Measurements from ENCODE around the gene WDR44. TPM values are rescaled to one million over a fixed set of nuclear protein-coding genes. Genes with fewer than 3 reads are reported as not detected.
A peak's percentile ranks its signal among the peaks of the same experiment; 100 is the strongest.

WDR44 gene
- total RNA-seq, 4 donors from 2014 or later: 16.2 to 24.5 (median 19.2) TPM

DNA sequence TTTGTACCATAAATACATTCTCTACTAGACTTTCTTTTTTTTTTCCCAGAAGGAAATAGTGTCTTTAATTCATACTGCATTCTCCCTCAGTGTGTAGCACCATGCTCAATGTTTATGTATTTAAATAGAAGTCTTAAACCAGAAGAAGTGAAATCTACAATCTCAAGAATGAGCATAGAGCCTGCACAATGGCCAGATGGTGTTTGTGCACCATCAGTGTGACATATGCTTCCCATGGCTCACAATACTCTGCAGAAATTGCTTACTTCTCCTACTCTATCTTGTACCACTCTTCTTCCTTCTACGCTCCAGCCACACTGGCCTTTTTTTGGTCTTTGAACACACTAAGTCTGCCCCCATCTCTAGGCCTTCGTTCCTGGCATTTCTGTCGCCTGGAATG is 147.1 kb downstream of the WDR44 start:
- Histone ChIP-seq H3K27ac (no peak overlapping the region), H3K27me3 (no peaks in the 10 kb centered on the region), H3K9me3 (no peaks in the 10 kb centered on the region), H3K36me3 (no peaks in the 10 kb centered on the region), H3K4me3 (no peak overlapping the region), H3K4me1 (peaks cover 0 to 4% (median 0%) of the 10 kb centered on the region in 4 donors)
- WGBS, 2 donors: 77 to 88% methylated on average over 3 of the region's 3 CpGs
- DNase-seq (ENCODE audit: low spot score in 2 of 2): no peak
- TF ChIP-seq, protein P1, sequence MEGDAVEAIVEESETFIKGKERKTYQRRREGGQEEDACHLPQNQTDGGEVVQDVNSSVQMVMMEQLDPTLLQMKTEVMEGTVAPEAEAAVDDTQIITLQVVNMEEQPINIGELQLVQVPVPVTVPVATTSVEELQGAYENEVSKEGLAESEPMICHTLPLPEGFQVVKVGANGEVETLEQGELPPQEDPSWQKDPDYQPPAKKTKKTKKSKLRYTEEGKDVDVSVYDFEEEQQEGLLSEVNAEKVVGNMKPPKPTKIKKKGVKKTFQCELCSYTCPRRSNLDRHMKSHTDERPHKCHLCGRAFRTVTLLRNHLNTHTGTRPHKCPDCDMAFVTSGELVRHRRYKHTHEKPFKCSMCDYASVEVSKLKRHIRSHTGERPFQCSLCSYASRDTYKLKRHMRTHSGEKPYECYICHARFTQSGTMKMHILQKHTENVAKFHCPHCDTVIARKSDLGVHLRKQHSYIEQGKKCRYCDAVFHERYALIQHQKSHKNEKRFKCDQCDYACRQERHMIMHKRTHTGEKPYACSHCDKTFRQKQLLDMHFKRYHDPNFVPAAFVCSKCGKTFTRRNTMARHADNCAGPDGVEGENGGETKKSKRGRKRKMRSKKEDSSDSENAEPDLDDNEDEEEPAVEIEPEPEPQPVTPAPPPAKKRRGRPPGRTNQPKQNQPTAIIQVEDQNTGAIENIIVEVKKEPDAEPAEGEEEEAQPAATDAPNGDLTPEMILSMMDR (IDR thresholded peaks at IDR 0.05): no peak

DNA sequence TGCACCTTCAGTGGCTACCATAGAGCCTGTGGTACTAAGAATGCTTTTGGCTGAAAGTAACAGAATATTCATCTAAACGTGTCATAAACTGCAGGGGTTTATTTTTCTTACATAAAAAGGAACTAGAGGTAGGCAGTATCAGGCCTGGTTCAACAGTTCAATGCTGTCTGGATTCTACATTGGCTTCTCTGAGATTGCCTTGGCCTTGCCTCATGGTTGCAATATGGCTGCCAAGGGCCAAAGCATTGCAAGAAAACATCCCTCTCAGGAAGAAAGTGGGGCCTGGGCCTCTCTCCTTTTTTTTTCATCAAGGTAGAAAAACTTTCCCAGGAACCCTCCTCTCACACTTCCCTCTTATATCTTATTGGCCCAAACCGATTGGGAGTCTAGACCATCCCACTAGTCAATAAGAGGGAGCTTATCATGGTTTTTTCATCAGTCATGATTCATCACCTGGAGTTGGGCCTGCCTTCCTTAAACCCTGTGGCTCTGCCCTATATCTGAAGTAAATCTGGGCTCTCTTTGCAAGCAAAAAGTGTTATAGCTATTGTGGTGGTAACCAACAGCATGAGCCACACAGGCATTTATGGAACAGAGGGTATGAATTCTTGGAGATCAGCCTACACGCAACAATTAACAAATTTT is 147.9 kb downstream of the WDR44 start:
- Histone ChIP-seq H3K36me3 (no peaks in the 10 kb centered on the region), H3K4me1 (peaks cover 0 to 6% (median 0%) of the 10 kb centered on the region in 4 donors), H3K27ac (peak overlapping the region in 1 of 4 donors; percentile 89), H3K27me3 (no peaks in the 10 kb centered on the region), H3K9me3 (no peaks in the 10 kb centered on the region), H3K4me3 (no peak overlapping the region)
- TF ChIP-seq, protein P1 (IDR thresholded peaks at IDR 0.05): no peak
- TF ChIP-seq EP300 (IDR thresholded peaks at IDR 0.05) (no peak), POLR2A (IDR thresholded peaks at IDR 0.05) (no peak)
- DNase-seq (ENCODE audit: low spot score in 2 of 2): no peak
- 70 to 94% methylated on average over 3 of the region's 3 CpGs for WGBS, 2 donors

DNA sequence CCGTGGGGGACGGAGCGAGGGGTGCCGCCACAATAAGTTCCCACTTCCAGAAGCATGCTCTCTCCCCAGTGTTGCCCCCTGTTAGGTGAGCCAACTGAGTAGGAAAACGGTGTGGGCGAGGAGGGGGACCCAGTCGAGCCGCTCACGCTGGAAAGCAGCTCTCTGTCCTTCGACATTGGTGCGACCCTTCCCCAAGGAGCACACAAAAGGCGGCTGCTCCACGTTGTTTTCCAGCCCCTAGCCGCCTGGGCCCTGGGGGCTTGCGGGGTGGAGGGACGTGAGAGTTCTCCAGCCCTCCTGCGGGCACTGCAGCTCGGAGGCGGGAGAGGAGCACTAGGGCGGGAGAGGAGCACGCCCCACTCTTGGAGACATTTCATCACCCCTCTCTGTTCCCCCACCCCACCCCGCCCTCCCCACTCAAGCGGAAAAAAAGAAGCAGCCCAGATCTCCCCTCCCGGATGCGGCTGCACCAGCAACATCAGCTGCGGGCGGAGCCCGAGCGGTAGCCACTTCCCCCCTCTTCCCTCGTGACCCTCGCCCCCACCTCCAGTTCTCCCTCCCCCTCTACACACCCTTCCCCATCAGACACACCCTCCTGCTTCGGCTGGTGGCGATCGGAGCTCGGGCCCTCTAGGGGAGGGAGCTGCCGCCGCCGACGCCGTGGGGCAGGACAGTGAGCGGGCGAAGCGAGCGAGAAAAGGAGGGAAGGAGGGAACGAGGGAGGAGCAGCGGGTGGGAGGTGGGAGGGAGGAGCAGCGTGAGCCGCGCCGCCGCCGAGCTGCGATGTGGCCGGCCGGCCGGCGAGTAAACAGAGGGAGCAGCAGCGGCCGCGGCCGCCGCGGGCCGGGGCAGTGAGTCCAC is 149.4 kb downstream of the WDR44 start, which contains the start of gene DOCK11:
Gene DOCK11 (plus strand): TSS at position 755 of the 861 bp plus-strand sequence. CDS start 157 bp downstream, outside the sequence.
- no peaks in the 10 kb centered on the region for H3K9me3 ChIP-seq
- peak; percentile 50 to 57 for DNase-seq (ENCODE audit: low spot score in 2 of 2)
- 10 to 42% methylated on average over 19 to 58 of the region's 64 CpGs for WGBS, 2 donors
- no peaks in the 10 kb centered on the region for H3K36me3 ChIP-seq
- peaks cover 0 to 6% (median 0%) of the 10 kb centered on the region in 4 donors for H3K4me1 ChIP-seq
- H3K27ac ChIP-seq: peak within 1 kb of the TSS; percentile 79 to 89 (median 83)
- TF ChIP-seq EP300 (IDR thresholded peaks at IDR 0.05): peak in 1 of 2 donors; percentile 79
- peak in 1 of 2 donors; percentile 60 for TF ChIP-seq POLR2A (IDR thresholded peaks at IDR 0.05)
- TF ChIP-seq, protein P1 (IDR thresholded peaks at IDR 0.05): peak in 1 of 5 experiments; percentile 34
- peaks cover 0 to 6% of the 10 kb centered on the region in 2 donors for H3K27me3 ChIP-seq
- H3K4me3 ChIP-seq: peak within 1 kb of the TSS; percentile 42 to 88 (median 64)

DNA sequence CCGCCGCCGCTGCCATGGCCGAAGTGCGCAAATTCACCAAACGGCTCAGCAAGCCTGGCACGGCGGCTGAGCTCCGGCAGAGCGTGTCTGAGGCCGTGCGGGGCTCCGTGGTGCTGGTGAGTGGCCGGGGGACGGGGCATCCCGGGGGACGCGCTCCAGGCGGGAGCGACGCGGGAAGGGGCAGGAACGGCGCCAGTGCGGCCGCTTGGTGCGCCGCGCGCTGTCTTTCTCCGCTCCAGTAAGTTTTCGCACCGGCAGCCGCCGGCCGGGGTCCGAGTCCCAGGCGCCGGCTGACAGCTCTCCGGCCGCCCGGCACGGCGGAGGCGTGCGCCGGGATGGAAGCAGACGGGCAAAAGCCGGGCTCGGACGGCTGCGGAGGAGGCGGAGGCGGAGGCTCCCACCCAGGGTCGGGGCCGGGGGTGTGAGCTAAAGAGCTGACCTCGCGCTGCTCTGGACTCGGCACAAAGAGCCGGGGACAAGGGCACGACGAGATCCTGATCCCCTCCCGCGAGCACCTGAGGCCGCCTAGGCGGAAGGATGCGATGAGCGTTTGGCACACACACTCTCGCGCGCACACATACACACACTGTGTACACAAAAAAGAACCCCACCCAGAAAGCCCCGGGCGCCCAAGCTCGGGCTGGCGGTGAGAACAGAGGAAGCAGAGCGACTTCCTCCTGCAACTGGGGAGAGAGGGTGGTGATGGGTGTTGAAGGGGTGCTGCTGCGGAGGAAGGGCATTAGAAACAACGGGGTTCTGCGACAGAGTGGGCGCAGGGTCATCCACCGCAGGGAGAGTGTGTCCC is 150.3 kb downstream of the WDR44 start:
- H3K4me1 ChIP-seq: peaks cover 0 to 6% (median 0%) of the 10 kb centered on the region in 4 donors
- no peaks in the 10 kb centered on the region for H3K9me3 ChIP-seq
- DNase-seq (ENCODE audit: low spot score in 2 of 2): peak in 1 of 2 donors; percentile 39
- H3K27ac ChIP-seq: peak overlapping the region; percentile 79 to 89 (median 83)
- peak overlapping the region; percentile 42 to 88 (median 64) for H3K4me3 ChIP-seq
- H3K36me3 ChIP-seq: no peaks in the 10 kb centered on the region
- WGBS, 2 donors: 0 to 33% methylated on average over 18 to 50 of the region's 81 CpGs
- H3K27me3 ChIP-seq: peaks cover 0 to 12% of the 10 kb centered on the region in 2 donors
- TF ChIP-seq, protein P1 (IDR thresholded peaks at IDR 0.05): no peak
- TF ChIP-seq POLR2A (IDR thresholded peaks at IDR 0.05) (peak in 1 of 2 donors; percentile 24), EP300 (IDR thresholded peaks at IDR 0.05) (peak in 1 of 2 donors; percentile 24)
